GM21619 (cell line): ENCODE measurements around the gene PLEKHJ1.

Experiments used
- ATAC-seq: cut with Tn5 transposase; IDR thresholded peaks from one replicate; pipeline ENCODE4 v1.9.1; 2021; ENCODE audit not compliant: unreplicated experiment

PLEKHJ1 gene

GRCh38 chr19:2270157-2270422 lies 34.0 kb upstream of the PLEKHJ1 start:
- no peak for ATAC-seq

GRCh38 chr19:2269244-2270156 lies 33.4 kb upstream of the PLEKHJ1 start:
- ATAC-seq: peak; percentile 29

- ATAC-seq: no peak
Measured at GRCh38 chr19:2268861-2269243, 32.7 kb upstream of the PLEKHJ1 start.

- ATAC-seq: no peak
Measured at GRCh38 chr19:2268480-2268830, 32.3 kb upstream of the PLEKHJ1 start.

GRCh38 chr19:2266183-2266993 lies 30.3 kb upstream of the PLEKHJ1 start:
- ATAC-seq: no peak

- no peak for ATAC-seq
Measured at GRCh38 chr19:2261438-2262172, 25.5 kb upstream of the PLEKHJ1 start.

GRCh38 chr19:2260341-2260805 lies 24.2 kb upstream of the PLEKHJ1 start:
- no peak for ATAC-seq

GRCh38 chr19:2259336-2259735 lies 23.2 kb upstream of the PLEKHJ1 start:
- no peak for ATAC-seq

GRCh38 chr19:2255982-2256685 lies 20.0 kb upstream of the PLEKHJ1 start, which contains the start of gene JSRP1:
Gene JSRP1 (minus strand): TSS chr19:2256417. CDS start chr19:2255314, 1,103 bp downstream.
- no peak for ATAC-seq

GRCh38 chr19:2255112-2255845 lies 19.1 kb upstream of the PLEKHJ1 start:
- no peak for ATAC-seq

GRCh38 chr19:2254064-2254872 lies 18.1 kb upstream of the PLEKHJ1 start:
- no peak for ATAC-seq

GRCh38 chr19:2253106-2254063 lies 17.3 kb upstream of the PLEKHJ1 start:
- no peak for ATAC-seq

GRCh38 chr19:2252797-2253105 lies 16.6 kb upstream of the PLEKHJ1 start:
- no peak for ATAC-seq

GRCh38 chr19:2252055-2252796 lies 16.1 kb upstream of the PLEKHJ1 start:
- no peak for ATAC-seq

GRCh38 chr19:2251106-2252054 lies 15.3 kb upstream of the PLEKHJ1 start:
- ATAC-seq: no peak

GRCh38 chr19:2250766-2251105 lies 14.6 kb upstream of the PLEKHJ1 start:
- no peak for ATAC-seq
